ENCODE data around the gene TTI1.

GRCh38 chr20:38054647-38055046 lies 21.4 kb upstream of the TTI1 start:
- TF ChIP-seq ATF3 (IDR thresholded peaks at IDR 0.05) (no peak), POLR2AphosphoS5 (IDR thresholded peaks at IDR 0.05; ENCODE audit: low read depth, low read length) (no peak), CTCF (IDR thresholded peaks at IDR 0.05 in 2 of 3, conservative IDR thresholded peaks at IDR 0.05 in 1 of 3; ENCODE audit: borderline replicate concordance in 1 of 3, insufficient read depth in 1 of 3, low read depth in 2 of 3, low read length in 2 of 3) (no peak), EZH2 (IDR thresholded peaks at IDR 0.05) (no peak), REST (IDR thresholded peaks at IDR 0.05; ENCODE audit: low read depth) (no peak)
